ENCODE measurements around the gene TCEAL4.

GRCh38 chrX:103537871-103538387, 47.4 kb upstream of the TCEAL4 start:
- no peak for TF ChIP-seq CTCF (IDR thresholded peaks at IDR 0.05)
- TF ChIP-seq POLR2A (IDR thresholded peaks at IDR 0.05), result no peak
